GM21526 (cell line): ENCODE data around the gene IQCM.

ENCODE experiments used
- ATAC-seq: cut with Tn5 transposase; IDR thresholded peaks from one replicate; pipeline ENCODE4 v1.9.1; 2021; ENCODE audit warnings: moderate library complexity; ENCODE audit not compliant: unreplicated experiment, low FRiP score

The IQCM gene

GRCh38 chr4:149815743-149816142, at the start of gene IQCM:
TSS of gene IQCM (minus strand) at chr4:149815843. CDS start at chr4:149742691, 73,152 bp downstream.
- ATAC-seq, result no peak

GRCh38 chr4:149857446-149857845, 41.8 kb upstream of the IQCM start:
- no peak for ATAC-seq

GRCh38 chr4:149845743-149846142, 30.1 kb upstream of the IQCM start:
- no peak for ATAC-seq

GRCh38 chr4:149841686-149842085, 26.0 kb upstream of the IQCM start:
- no peak for ATAC-seq

- ATAC-seq, result no peak
These were observed 22.4 kb upstream of the IQCM start for GRCh38 chr4:149838036-149838435.

GRCh38 chr4:149836546-149836945, 20.9 kb upstream of the IQCM start:
- ATAC-seq, result no peak

GRCh38 chr4:149835280-149835679, 19.6 kb upstream of the IQCM start:
- no peak for ATAC-seq

- no peak for ATAC-seq
These were observed 16.1 kb upstream of the IQCM start for GRCh38 chr4:149831656-149832208.

- ATAC-seq, result no peak
These were observed 15.2 kb upstream of the IQCM start for GRCh38 chr4:149830823-149831222.

- ATAC-seq, result no peak
These were observed 9.7 kb upstream of the IQCM start for GRCh38 chr4:149825336-149825735.

GRCh38 chr4:149823769-149824221, 8.2 kb upstream of the IQCM start:
- no peak for ATAC-seq

GRCh38 chr4:149801416-149801815, 14.2 kb downstream of the IQCM start:
- ATAC-seq, result no peak

GRCh38 chr4:149799546-149799945, 16.1 kb downstream of the IQCM start:
- no peak for ATAC-seq

GRCh38 chr4:149796381-149796780, 19.3 kb downstream of the IQCM start:
- ATAC-seq, result no peak

GRCh38 chr4:149795256-149795655, 20.4 kb downstream of the IQCM start:
- no peak for ATAC-seq

- no peak for ATAC-seq
These were observed 21.3 kb downstream of the IQCM start for GRCh38 chr4:149794352-149794751.

- no peak for ATAC-seq
These were observed 22.2 kb downstream of the IQCM start for GRCh38 chr4:149793459-149793858.

GRCh38 chr4:149791851-149792250, 23.8 kb downstream of the IQCM start:
- ATAC-seq, result no peak

- no peak for ATAC-seq
These were observed 25.3 kb downstream of the IQCM start for GRCh38 chr4:149790172-149790907.

- ATAC-seq, result no peak
These were observed 27.3 kb downstream of the IQCM start for GRCh38 chr4:149788300-149788699.

- no peak for ATAC-seq
These were observed 29.8 kb downstream of the IQCM start for GRCh38 chr4:149785696-149786431.

- no peak for ATAC-seq
These were observed 31.6 kb downstream of the IQCM start for GRCh38 chr4:149784018-149784417.
